ENCODE data around the gene IFNA13.
A peak's percentile ranks its signal among the peaks of the same experiment; 100 is the strongest.
"Not testable (repeated sequence)": the region's sequence is repeated elsewhere in the genome, so short reads cannot be mapped to it uniquely, and the experiment has no call there.

IFNA13 gene

GRCh38 chr9:21367957-21368356 lies at the start of gene IFNA13:
TSS of gene IFNA13 (minus strand) at chr9:21368057. CDS start at chr9:21368010, 47 bp downstream.
- no peak for DNase-seq

GRCh38 chr9:21415493-21416267 lies 47.8 kb upstream of the IFNA13 start:
- no peak for DNase-seq

- DNase-seq, result no peak
These were observed 46.5 kb upstream of the IFNA13 start for GRCh38 chr9:21414220-21414940.

DNA sequence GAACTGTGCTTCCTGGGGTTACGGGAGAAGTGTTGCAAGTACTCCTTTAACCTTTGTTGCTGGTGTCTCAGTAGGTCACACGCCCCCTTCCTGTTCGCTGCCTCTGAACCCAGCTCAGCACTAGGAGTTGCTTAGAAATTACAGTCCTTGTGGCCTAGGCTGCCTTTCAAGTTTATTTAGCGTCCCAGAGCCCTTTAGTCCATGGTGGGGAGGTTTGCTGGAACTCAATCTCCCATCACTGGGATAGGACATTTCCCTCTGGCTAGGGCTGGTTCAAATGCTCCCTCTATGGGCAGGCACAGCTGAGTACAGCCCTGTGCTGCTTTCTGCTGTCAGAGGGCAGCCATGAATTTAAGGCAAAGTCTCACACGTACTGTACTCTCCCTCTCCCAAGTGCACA lies 45.8 kb upstream of the IFNA13 start:
- no peak for DNase-seq

- DNase-seq, result no peak
These were observed 45.3 kb upstream of the IFNA13 start for GRCh38 chr9:21413151-21413550.

DNA sequence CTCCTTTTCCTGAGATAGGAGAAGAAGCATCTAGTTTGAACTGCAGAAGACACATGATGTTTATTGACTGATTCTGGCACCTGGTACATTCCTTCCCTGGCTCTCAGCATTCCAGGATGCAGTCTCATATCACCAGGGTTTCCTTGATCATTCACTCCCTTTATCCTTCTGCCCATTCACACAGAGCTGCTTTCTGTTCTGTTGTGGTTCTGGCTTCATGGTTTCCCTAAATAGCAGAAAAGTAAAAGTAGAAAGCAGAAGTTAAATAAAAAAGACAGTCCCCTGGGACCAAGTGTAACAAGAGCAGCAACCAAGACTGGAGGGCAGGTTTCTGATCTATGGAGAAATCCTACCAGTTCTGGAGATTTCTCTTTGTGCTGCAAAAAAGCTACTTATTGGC lies 44.2 kb upstream of the IFNA13 start:
- DNase-seq, result no peak

DNA sequence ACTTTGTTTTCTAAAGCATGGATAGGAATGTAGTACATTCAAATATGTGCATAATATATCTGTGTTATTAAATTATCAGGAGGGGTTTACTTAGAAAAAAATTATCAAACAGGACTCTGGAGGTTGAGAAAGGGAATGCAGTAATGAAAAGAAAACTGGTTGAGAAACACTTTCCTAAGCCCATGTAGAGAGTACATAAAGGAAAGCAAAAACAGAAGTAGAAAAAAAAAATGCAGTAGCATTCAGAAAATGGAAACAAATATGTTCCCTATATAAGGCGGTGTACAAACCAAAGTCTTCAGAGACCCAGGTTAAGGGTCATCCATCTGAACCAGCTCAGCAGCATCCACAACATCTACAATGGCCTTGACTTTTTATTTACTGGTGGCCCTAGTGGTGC lies 41.0 kb upstream of the IFNA13 start, which contains the start of gene IFNA8:
IFNA8 (plus strand) TSS at position 301 of the 400 bp plus-strand sequence; CDS start at position 361, 60 bp downstream.
- no peak for DNase-seq

- DNase-seq, result no peak
These were observed 36.3 kb upstream of the IFNA13 start for GRCh38 chr9:21404146-21404545.

GRCh38 chr9:21402386-21403251 lies 34.8 kb upstream of the IFNA13 start:
- DNase-seq, result no peak

DNA sequence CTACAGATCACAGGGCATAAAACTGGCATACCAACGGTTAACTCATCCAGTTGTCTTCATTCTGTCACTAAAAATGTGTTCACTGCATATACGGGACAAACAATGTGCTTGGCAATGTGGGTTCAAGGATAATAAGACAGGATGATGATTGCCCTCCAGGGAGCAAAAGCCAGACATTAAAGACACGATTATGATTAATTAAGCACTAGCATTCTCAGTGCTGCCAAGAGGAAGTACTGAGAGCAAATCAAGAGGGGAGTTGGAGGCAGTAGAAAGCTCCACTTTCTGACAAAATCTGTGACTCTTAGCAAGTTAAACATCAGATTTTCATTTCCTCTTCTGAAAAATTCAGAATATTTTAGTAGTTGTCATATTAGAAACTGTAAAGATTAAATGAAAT lies 32.1 kb upstream of the IFNA13 start:
- DNase-seq, result no peak

DNA sequence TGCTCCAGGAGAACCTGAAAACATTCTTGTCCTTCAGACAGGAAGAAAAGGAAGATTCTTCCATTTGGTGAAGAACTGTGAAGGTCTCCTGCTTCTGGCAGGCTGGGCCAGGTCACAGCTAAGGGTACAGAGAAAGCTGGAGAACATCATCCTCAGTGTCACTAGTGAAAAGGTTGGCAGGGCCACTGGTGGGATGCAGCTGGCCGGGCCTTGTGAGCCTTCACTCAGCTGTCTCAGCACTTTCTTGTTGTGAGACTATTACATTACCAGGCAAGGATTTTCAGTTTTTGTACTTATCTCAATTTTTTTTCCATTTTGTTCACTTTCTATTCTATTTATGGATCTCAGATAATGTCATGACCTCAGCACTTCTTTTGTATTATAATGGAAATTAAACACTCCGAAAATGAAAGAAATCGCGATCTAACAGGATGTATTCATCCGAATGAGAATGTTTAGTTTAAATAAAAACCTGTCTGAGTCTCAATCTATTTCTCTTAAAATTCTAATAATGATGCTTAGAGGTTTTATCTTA lies 31.2 kb upstream of the IFNA13 start:
- DNase-seq, result no peak

- DNase-seq, result peak; percentile 7
These were observed 28.2 kb upstream of the IFNA13 start for GRCh38 chr9:21395778-21396717.

GRCh38 chr9:21392270-21392669 lies 24.4 kb upstream of the IFNA13 start:
- DNase-seq, result peak; percentile 50

- no peak for DNase-seq
These were observed 17.3 kb upstream of the IFNA13 start, which contains the start of gene IFNA2 for GRCh38 chr9:21385131-21385670. TSS of gene IFNA2 (minus strand) at chr9:21385398. CDS start at chr9:21385329, 69 bp downstream.

GRCh38 chr9:21383627-21384026 lies 15.8 kb upstream of the IFNA13 start:
- no peak for DNase-seq

- no peak for DNase-seq
These were observed 13.8 kb upstream of the IFNA13 start for GRCh38 chr9:21381448-21382339.

DNA sequence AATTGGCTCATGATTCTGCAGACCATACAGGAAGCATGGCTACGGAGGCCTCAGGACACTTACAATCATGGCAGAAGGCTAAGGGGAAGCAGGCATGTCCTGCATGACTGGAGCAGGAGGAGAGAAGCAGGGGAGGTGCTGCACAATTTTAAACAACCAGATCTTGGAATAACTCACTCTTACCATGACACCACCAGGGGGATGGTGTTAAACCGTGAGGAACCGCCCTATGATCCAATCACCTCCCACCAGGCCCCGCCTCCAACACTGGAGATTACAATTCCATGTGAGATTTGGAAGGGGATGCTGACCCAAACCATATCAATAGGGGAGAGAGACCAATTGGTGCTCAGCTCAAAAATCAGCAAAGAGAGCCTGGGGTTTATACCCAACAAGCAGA lies 3.6 kb upstream of the IFNA13 start:
- DNase-seq, result not testable (repeated sequence)

- not testable (repeated sequence) for DNase-seq
These were observed 688 bp downstream of the IFNA13 start for GRCh38 chr9:21367169-21367568.

DNA sequence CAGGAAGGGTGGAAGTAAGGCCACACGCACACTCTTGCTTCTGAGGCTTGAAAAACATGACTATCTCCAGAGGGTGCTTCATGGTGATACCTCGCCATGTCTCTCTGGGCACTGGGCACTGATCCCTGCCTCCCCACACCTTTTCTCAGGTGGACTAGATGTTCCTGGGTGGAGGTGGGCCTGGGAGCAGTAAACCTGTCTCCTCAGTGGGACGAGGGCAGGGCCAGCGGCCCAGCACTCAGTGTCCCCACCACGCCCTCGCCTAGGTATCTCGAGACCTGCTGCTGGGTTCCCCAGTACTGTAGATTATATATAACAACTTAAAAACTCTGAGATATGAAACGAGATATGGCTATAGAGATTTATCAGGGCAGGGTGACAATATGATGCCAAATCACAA lies 5.6 kb downstream of the IFNA13 start:
- DNase-seq, result no peak

All from HCEC 1CT (cell line).